ENCODE measurements around the gene TINAGL1. TPM values are rescaled to one million over a fixed set of nuclear protein-coding genes. Genes with fewer than 3 reads are reported as not detected.

TINAGL1 gene
- total RNA-seq, 2 experiments from 2014 or later = not detected

DNA sequence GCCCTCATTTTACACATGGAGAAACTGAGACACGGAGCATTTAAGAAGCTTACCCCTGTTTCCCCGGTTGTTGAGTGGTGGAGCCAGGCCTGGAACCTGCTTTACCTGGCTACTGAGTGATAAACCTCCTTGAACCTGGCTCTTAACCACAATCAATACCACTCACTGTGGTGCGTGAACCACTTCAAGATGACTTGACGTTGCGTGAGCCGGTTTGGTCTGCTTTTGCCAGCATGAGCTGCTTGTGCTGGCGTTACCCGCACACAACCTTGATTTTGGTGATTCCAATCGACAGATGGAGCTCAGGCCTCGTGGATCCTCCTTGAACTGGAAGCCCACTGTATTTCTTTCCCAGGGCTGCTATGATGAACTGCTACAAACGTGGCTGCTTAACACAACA is 6.1 kb upstream of the TINAGL1 start:
- peaks cover 10% of the 10 kb centered on the region for H3K27me3 Mint-ChIP-seq
- POLR2A ChIA-PET = no interaction called here
- H3K36me3 Mint-ChIP-seq = no peaks in the 10 kb centered on the region
- H3K4me1 Mint-ChIP-seq (ENCODE audit: low read depth) = no peaks in the 10 kb centered on the region
- CTCF ChIA-PET = interaction anchor here (0.8 to 1.5 kb wide), 3 partner anchors 23 to 219 kb away, joined by 3 to 4 read pairs (median 3); no protein-coding TSS in a partner anchor
- H3K27ac Mint-ChIP-seq = no peak overlapping the region
- intact Hi-C loops (cut with micrococcal nuclease) = no loop called here
- no peaks in the 10 kb centered on the region for H3K9me3 Mint-ChIP-seq
- DNase-seq = no peak
- no peak overlapping the region for H3K4me3 Mint-ChIP-seq

DNA sequence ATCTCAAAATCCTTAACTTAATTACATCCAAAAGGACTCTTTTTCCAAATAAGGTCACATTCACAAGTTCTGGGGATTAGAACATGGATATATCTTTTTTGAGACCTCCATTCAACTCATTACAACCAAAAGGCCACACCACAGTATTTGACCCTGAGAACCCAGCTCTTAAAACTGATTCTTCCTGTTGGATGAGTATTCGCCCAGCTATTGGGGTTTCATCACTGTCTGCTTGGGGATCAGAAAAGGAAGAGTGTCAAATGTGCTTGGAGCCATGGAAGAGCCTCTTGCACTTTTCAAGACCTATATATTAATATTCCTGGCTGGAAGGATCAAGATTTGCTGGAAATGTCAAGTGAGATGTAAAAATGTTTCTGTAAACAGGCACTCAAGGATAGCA is 5.4 kb upstream of the TINAGL1 start:
- POLR2A ChIA-PET = no interaction called here
- intact Hi-C loops (cut with micrococcal nuclease) = no loop called here

DNA sequence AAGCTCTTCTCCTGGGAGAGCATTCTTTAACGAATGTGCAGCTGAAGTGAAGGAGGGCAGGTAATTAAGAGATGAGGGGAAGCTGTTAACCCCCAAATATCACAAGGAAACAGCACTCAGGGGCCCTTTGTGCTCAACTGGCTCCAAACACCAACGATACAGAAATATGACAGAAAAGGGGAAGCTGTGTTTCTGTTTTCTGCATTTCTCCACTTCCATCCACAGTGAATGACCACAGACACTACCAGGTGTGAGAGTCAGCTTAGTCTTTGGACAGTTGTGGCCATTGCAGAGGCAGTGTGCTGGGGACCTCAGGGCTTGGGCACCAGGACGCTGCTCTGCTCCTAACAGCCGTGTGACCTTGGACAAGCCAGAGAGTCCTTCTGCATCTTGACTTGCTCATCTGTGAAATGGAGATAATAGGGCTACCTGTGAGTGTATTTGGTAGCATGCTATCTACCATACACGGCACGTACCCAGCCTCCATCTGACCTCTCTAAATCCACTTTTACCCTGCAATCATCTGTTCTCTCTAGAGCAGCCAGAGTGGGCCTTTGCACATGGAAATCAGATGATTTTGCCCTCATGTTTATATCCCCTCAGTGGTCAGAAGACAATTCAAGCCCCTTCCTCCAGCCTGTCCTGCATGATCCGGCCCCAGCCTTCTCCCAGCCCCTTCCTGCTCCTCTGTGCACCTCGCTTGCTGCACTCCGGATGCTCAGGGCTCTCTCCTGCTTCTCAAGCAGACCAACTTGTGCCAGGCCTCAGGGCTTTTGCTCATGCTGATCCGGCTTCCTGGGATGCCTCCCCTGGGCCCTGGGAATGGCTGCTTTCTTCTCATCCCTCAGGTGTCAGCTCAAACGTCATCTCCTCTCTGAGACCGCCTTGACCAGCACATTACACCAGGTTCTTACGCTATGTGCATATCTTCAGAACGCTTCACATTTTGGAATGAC is 4.7 kb upstream of the TINAGL1 start:
- H3K9me3 Mint-ChIP-seq = no peaks in the 10 kb centered on the region
- CTCF ChIA-PET = interaction anchor here (1.2 to 1.5 kb wide), 2 partner anchors 47 to 218 kb away, joined by 3 to 4 read pairs; no protein-coding TSS in a partner anchor
- POLR2A ChIA-PET = no interaction called here
- intact Hi-C loops (cut with micrococcal nuclease) = no loop called here
- H3K27me3 Mint-ChIP-seq = peaks cover 15% of the 10 kb centered on the region
- H3K36me3 Mint-ChIP-seq = no peaks in the 10 kb centered on the region
- no peak for DNase-seq
- H3K27ac Mint-ChIP-seq = no peak overlapping the region
- H3K4me1 Mint-ChIP-seq (ENCODE audit: low read depth) = peaks cover 3% of the 10 kb centered on the region
- H3K4me3 Mint-ChIP-seq = no peak overlapping the region

More for the DNA sequence above, 5.4 kb upstream of the TINAGL1 start:
- Mint-ChIP-seq H3K36me3 (no peaks in the 10 kb centered on the region), H3K4me3 (no peak overlapping the region), H3K9me3 (no peaks in the 10 kb centered on the region), H3K27me3 (peaks cover 10% of the 10 kb centered on the region), H3K4me1 (ENCODE audit: low read depth) (no peaks in the 10 kb centered on the region), H3K27ac (no peak overlapping the region)
- no peak for DNase-seq
- CTCF ChIA-PET = interaction anchor here (1.2 to 1.5 kb wide), 2 partner anchors 48 to 218 kb away, joined by 3 to 4 read pairs; no protein-coding TSS in a partner anchor

DNA sequence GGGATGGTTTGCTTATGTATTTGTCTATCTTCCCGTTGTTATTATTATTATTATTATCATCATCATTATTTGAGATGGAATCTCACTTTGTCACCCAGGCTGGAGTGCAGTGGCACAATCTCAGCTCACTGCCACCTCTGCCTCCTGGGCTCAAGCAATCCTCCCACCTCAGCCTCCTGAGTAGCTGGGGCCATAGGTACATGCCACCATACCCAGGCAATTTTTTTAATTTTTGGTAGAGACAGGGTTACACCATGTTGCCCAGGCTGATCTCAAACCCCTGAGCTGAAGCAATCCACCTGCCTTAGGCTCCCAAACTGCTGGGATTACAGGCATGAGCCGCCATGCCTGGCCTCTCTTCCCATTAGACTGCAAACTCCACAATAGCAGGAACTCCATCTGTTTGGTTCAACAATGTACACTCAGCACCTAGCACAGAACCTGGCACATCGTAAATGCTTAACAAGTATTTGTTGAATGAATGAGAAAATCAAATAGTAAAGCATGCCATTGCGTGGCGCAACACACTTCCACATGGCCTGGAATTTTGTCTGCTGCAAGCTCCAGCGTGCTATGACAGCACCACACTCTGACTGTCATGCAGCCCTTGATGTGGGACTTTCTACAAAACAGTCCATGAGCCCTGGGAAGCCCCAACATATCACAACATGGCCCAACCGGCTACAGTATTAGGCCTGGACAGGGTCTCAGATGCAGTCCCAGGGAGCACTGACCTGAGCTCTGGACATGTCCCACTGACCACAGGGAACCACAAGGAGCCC is 3.8 kb upstream of the TINAGL1 start:
- Mint-ChIP-seq H3K9me3 (no peaks in the 10 kb centered on the region), H3K27ac (no peak overlapping the region), H3K4me1 (ENCODE audit: low read depth) (peaks cover 3% of the 10 kb centered on the region), H3K27me3 (peaks cover 15% of the 10 kb centered on the region), H3K4me3 (no peak overlapping the region), H3K36me3 (no peaks in the 10 kb centered on the region)
- DNase-seq = no peak
- CTCF ChIA-PET = interaction anchor here (1.4 kb wide), 1 partner anchor 9 kb away, joined by 4 read pairs; no protein-coding TSS in a partner anchor
- POLR2A ChIA-PET = no interaction called here
- intact Hi-C loops (cut with micrococcal nuclease) = no loop called here

DNA sequence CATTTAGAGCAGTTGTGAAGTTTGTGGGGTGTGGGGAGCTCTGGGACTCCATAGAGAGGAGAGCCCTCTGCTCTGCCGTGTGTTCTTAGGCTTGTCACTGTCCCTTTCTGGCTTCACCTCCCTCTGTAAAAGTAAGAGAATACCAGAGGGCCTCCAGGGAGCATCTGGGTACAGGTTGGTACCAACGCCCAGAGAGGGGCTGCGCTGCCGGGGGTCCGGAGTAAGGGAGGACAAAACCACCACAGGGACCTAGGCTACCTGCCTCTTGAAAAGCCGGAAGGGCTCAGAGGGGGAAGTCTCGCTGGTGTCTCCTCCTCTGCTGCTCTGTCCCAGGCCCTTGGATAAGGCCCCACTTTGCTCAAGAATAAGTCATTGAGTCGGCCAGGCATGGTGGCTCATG is 3.1 kb upstream of the TINAGL1 start:
- Mint-ChIP-seq H3K4me1 (ENCODE audit: low read depth) (peaks cover 3% of the 10 kb centered on the region), H3K27me3 (peaks cover 15% of the 10 kb centered on the region), H3K36me3 (no peaks in the 10 kb centered on the region), H3K9me3 (no peaks in the 10 kb centered on the region), H3K27ac (no peak overlapping the region), H3K4me3 (no peak overlapping the region)
- ChIA-PET POLR2A (no interaction called here), CTCF (interaction anchor here (1.4 kb wide), 1 partner anchor 10 kb away, joined by 4 read pairs; no protein-coding TSS in a partner anchor)
- no peak for DNase-seq
- intact Hi-C loops (cut with micrococcal nuclease) = no loop called here

DNA sequence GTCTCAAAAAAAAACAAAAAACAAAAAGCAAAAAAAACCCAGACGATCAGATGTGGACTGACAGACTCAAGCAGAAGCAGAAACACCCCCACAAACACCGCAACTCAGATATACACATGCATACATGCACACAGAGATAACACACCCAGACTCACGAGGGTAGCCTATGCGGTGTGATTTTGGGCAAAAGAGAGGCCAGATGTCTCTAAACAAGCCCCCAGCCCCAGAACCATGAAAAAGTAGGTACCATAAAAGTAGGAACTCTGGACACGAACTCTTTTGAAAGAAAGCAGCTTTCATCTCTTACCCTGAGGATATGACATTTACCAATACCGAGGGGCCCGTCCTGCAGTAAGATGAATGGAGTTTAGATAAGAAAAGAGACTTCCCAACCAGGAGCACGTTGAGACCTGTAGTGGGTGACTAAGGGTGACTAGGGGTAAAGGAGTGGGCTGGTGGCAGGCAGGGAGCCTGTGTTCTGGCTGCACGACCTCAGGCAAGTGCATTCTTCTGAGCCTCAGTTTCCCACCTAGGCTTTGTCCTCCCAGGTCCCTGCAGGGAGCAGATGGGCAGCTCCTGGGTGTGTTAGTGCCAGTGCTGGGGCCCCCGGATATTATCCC is 1.5 kb upstream of the TINAGL1 start:
- H3K36me3 Mint-ChIP-seq = no peaks in the 10 kb centered on the region
- peaks cover 3% of the 10 kb centered on the region for H3K4me1 Mint-ChIP-seq (ENCODE audit: low read depth)
- ChIA-PET CTCF (no interaction called here), POLR2A (no interaction called here)
- H3K9me3 Mint-ChIP-seq = no peaks in the 10 kb centered on the region
- H3K4me3 Mint-ChIP-seq = no peak overlapping the region
- peaks cover 13% of the 10 kb centered on the region for H3K27me3 Mint-ChIP-seq
- intact Hi-C loops (cut with micrococcal nuclease) = no loop called here
- no peak for DNase-seq
- no peak overlapping the region for H3K27ac Mint-ChIP-seq

DNA sequence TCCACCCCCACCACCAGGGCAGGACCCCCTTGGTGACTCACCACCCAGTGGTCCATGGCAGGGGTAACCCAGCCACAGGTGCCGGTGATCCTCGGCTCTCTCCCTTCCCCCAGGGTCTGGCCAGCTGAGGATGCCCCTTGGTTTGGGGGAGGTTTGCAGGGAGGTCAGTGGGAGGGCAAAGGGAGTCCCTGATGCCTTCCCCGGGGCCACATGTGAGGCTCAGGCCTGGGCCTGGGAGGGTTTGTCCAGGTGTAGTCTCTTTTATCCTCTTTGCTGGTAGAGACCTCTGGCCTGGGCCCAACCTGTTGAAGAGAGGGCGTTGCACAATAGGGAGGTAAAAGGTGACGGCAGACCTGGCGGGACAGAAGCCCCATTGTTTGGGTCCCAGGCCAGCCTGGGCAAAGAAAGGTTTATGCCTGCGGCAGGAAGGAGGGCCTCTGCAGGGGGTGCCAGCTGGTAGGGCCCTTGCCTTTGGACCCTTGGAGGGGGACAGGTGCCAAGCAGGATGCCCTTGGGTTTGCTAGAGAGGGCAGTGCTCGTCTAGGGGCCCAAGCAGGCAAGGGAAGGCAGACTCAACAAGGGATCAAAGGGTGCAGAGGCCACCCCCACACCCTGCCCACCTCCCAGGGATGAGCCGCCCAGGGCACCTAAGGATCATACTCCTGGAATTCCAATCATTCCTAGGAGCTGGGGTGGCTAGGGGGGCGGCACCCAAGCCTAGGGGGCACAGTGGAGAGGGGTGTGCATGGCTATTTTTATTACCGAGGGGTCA is 760 bp upstream of the TINAGL1 start:
- H3K9me3 Mint-ChIP-seq = no peaks in the 10 kb centered on the region
- H3K4me3 Mint-ChIP-seq = no peak overlapping the region
- H3K27me3 Mint-ChIP-seq = peaks cover 16% of the 10 kb centered on the region
- intact Hi-C loops (cut with micrococcal nuclease) = no loop called here
- H3K4me1 Mint-ChIP-seq (ENCODE audit: low read depth) = peaks cover 3% of the 10 kb centered on the region
- ChIA-PET POLR2A (no interaction called here), CTCF (no interaction called here)
- DNase-seq = no peak
- H3K36me3 Mint-ChIP-seq = no peaks in the 10 kb centered on the region
- no peak overlapping the region for H3K27ac Mint-ChIP-seq

DNA sequence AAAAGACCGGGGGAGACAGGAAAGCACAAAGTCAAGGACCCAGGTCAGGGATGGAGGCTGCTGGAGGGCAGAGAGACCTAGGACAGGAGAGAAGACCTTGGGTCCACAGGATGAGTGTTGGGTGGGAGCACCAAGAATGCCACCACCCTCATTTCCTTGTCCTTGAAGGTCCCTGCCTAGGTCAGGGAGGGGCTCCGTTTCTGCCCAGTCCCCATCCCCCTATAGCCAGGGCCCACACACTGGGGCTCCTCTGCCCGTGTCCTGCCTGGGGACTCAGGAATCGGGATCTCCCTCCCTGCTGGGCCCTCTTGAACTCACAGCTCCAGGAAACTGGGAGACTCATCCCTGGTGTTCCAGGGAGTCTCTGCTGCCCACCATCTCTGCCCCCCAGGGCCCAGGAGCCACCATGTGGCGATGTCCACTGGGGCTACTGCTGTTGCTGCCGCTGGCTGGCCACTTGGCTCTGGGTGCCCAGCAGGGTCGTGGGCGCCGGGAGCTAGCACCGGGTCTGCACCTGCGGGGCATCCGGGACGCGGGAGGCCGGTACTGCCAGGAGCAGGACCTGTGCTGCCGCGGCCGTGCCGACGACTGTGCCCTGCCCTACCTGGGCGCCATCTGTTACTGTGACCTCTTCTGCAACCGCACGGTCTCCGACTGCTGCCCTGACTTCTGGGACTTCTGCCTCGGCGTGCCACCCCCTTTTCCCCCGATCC is 584 bp downstream of the TINAGL1 start:
- DNase-seq = no peak
- intact Hi-C loops (cut with micrococcal nuclease) = no loop called here
- POLR2A ChIA-PET = no interaction called here
- peaks cover 16% of the 10 kb centered on the region for H3K27me3 Mint-ChIP-seq
- H3K4me3 Mint-ChIP-seq = no peak overlapping the region
- H3K4me1 Mint-ChIP-seq (ENCODE audit: low read depth) = peaks cover 3% of the 10 kb centered on the region
- H3K27ac Mint-ChIP-seq = no peak overlapping the region
- CTCF ChIA-PET = interaction anchor here (1.4 kb wide), 1 partner anchor 28 kb away, joined by 4 read pairs; no protein-coding TSS in a partner anchor
- no peaks in the 10 kb centered on the region for H3K9me3 Mint-ChIP-seq
- no peaks in the 10 kb centered on the region for H3K36me3 Mint-ChIP-seq

DNA sequence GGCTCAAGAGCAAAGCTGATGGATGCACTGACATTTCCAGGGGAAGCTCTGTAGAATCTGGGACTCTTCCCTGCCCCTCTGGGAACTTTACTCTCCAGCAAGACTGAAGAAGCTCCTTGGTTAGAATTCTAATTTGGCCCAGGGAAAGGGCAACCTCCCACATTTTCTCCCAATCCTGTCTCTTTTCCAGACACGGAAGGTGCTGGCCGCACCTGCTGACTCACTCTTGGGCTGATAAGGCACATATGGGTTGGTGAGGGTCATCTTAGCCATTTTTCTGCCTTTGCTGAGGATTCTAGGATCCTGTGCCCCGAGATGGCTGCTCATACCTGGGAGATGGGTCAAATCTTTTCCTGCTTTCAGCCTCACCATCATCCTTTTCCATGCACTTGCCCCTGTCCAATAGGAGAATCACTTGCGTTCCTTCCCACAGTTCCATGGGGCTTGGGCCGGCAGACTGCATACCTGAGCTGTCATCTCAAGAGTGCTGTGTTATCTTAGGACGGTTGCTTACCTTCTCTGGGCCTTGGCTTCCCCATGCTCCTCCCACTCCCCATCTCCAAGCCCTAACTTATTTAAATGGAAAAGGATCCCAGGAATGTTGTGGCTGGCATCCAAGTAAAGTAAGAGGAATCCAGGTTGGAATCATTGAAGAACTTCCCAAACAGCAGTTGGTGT is 1.3 kb downstream of the TINAGL1 start:
- DNase-seq = no peak
- ChIA-PET POLR2A (no interaction called here), CTCF (interaction anchor here (1.1 to 1.4 kb wide), 2 partner anchors 14 to 29 kb away, joined by 3 to 4 read pairs; no protein-coding TSS in a partner anchor)
- H3K36me3 Mint-ChIP-seq = no peaks in the 10 kb centered on the region
- H3K4me1 Mint-ChIP-seq (ENCODE audit: low read depth) = peaks cover 3% of the 10 kb centered on the region
- no peaks in the 10 kb centered on the region for H3K9me3 Mint-ChIP-seq
- H3K4me3 Mint-ChIP-seq = no peak overlapping the region
- intact Hi-C loops (cut with micrococcal nuclease) = no loop called here
- peaks cover 13% of the 10 kb centered on the region for H3K27me3 Mint-ChIP-seq
- H3K27ac Mint-ChIP-seq = no peak overlapping the region

DNA sequence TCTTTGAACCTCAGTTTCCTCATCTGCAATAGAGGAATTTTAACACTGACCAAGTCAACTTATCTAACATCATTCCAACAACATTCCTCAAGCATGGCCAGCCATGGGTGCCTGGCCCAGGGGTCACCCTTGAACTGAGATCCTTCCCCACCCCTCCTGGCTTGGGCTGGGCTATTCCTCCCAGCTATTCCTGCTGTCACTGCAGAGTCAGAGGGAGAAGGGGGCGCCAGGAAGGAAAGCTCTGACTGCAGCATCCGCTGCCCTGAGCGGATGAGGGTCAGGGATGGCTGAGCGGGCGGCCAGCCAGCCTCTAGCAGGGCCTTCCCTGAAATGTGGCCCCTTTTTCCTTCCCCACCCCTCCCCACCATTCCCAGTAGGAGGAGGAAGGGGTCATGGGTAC is 3.1 kb downstream of the TINAGL1 start:
- no peaks in the 10 kb centered on the region for H3K9me3 Mint-ChIP-seq
- peaks cover 12% of the 10 kb centered on the region for H3K27me3 Mint-ChIP-seq
- DNase-seq = no peak
- H3K4me3 Mint-ChIP-seq = no peak overlapping the region
- H3K4me1 Mint-ChIP-seq (ENCODE audit: low read depth) = peaks cover 3% of the 10 kb centered on the region
- no peak overlapping the region for H3K27ac Mint-ChIP-seq
- CTCF ChIA-PET = interaction anchor here (1.2 kb wide), 1 partner anchor 14 kb away, joined by 3 read pairs; no protein-coding TSS in a partner anchor
- H3K36me3 Mint-ChIP-seq = no peaks in the 10 kb centered on the region
- POLR2A ChIA-PET = interaction anchor here (1.5 kb wide), 1 partner anchor 66 kb away, joined by 3 read pairs; the partner anchor contains the start of gene PEF1
- intact Hi-C loops (cut with micrococcal nuclease) = no loop called here
